ENCODE results near the gene SLC45A1.

The SLC45A1 gene

GRCh38 chr1:8352471-8352845 lies 34.5 kb downstream of the SLC45A1 start:
- no peak for DNase-seq (ENCODE audit: low read depth in 1 of 2, low spot score in 1 of 2)

GRCh38 chr1:8352886-8353785 lies 35.2 kb downstream of the SLC45A1 start:
- no peak for DNase-seq (ENCODE audit: low read depth in 1 of 2, low spot score in 1 of 2)

- DNase-seq (ENCODE audit: low read depth in 1 of 2, low spot score in 1 of 2) = no peak
These were observed 36.1 kb downstream of the SLC45A1 start for GRCh38 chr1:8354038-8354437.

- no peak for DNase-seq (ENCODE audit: low read depth in 1 of 2, low spot score in 1 of 2)
These were observed 37.7 kb downstream of the SLC45A1 start for GRCh38 chr1:8355439-8356255.

DNA sequence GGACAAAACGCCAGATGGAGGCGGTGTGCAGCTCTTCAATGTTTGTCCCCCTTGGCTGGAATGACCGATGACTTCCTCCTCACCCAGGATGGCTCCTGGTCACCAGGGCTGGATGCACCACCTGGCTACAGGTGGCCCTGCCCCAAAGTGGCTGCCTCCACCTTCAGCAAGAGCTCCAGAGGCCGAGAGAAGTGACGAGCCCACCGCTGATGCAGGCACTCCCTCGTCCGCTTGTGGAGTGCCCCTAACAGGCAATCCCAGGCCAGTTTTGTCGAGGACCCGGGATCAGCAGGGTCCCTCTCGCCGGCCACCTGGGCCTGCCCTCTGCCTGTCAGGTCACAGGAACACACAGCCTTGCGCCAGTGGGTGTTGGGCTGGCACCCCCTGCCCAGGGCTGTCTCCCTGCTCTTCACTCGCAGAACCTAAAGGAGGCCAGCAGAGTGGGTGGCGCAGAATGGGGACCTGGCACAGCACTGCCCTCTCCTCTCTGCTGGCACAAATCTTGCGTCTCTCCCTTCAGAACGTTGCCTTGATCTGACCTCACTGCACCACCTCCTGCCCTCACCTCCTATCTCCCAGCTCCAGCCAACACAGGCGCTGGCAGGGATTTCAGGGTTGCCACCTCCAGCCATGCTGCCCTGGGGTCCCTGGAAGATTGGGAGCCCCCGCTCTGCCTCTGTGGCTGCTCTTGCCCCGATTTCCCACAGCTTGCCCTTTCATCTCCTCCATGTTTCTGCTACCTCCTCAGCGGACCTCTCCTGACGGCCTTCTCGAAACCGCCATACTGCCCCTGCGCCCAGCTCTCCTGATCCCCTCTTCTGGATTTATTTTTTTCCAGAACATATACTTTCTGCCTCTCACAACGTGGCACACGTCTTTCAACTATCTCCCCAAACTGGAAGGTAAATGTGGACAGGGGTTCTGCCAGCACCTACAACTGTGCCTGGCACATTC lies 38.6 kb downstream of the SLC45A1 start:
- DNase-seq (ENCODE audit: low read depth in 1 of 2, low spot score in 1 of 2) = no peak

DNA sequence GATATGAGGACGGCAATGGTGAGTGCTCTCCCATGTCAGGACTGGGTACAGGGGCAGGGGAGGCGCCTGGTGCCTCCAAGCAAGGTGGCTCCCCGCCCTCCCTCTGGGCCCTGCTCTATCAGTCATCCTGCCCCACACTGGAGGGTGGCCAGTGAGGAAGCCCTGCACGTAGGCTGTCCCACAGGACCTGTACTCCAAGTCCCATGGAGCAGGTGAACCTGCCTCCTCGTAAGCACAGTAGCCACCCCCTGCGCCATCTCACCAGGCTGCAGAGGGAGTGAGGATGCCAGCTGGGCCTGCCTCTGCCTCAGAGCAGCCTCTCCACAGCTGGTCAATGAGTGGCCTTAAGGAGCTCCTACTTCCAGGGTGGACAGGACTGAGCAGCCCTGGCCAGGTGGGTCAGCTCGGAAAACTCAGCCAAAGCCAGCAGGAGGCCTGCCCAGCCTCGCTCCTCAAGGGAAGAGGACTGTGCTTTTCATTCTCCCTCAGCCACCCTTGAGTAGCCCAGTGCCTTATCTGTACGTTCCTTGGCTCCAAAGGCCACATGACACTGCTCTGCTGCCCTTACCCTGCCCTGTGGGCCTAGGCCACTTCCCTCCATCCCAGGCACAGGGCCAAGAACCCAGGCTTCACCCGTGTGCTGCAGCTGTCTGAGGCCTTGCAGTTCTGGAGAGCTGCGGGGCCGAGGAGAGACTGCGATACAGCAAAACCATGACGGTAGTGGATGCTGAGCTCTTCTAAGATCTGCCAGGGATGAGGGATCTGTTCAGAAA lies 39.6 kb downstream of the SLC45A1 start:
- DNase-seq (ENCODE audit: low read depth in 1 of 2, low spot score in 1 of 2) = no peak

- no peak for DNase-seq (ENCODE audit: low read depth in 1 of 2, low spot score in 1 of 2)
These were observed 40.5 kb downstream of the SLC45A1 start for GRCh38 chr1:8358241-8358896.

- DNase-seq (ENCODE audit: low read depth in 1 of 2, low spot score in 1 of 2) = no peak
These were observed 41.1 kb downstream of the SLC45A1 start for GRCh38 chr1:8358897-8359616.

DNA sequence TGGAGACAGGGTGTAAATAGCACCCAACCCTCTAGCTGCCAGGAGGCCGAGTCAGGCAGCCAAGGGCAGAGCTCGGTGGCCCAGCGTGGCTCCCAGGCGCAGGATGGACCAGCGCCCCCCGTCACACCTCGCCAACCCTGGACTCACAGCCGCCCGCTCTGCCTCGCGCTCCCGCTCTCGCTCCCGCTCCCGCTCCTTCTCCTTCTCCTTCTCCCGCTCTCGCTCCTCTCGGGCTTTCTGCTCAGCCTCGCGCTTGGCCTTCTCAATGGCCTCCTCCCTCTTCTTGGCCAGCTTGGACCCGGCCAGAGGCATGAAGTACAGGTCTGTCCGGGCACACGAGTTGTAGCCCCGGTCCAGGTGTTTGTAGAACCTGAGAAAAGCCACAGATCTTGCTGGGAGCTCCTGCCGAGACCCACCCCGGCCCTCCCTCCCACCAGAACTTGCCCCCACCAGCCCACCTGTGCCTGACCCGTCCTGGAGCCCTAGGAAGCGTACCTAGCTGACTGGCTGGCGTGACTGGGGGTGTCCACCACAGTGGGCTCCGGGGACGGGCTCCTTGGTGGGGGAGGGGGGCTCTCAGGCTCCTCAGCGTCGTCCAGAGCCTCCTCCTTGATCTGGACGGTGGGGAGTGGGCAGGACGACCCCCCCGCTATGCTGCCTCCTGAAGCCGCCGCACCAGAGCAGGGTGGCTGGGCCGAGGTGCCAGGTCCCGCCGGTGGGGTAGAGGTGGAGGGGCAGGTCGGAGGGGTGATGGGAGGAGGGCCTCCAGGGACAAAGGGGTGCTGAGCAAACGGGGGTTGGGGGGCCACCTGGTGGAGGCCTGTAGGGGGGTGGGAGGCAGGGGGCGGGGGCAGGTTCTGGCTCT lies 41.9 kb downstream of the SLC45A1 start:
- no peak for DNase-seq (ENCODE audit: low read depth in 1 of 2, low spot score in 1 of 2)

DNA sequence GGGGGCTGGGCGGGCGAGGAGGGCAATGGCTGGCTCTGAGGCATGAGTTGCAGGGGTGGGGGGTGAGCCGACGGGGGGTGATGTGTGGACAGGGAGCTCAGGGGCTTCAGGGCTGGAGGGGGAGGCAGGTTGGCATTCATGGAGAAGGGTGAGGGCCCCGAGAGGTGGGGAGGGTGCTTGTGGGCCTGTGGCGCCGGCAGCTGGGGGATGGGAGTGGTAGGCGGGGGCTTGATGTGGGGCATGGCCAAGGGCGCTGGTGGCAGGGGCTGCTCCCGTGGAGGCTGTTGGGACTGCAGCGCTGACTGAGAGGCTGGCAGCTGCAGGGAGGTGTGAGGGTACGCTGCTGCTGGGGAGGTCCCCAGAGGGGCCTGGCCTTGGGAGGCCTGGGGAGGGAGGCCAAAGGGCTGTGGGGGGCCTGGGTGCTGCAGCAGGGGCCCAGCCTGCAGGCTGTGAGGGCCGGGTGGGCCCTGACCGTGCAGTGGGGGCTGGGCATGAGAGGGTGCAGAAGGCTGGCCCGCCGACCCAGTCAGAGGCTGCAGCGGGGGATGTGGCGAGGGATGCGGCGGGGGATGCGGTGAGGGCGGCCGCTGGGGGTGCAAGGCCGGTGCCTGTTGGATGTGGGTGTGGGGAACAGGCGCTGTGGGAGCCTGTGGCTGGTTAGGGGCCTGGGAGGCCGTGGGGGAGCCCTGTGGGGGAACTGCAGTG lies 42.7 kb downstream of the SLC45A1 start:
- DNase-seq (ENCODE audit: low read depth in 1 of 2, low spot score in 1 of 2) = no peak

DNA sequence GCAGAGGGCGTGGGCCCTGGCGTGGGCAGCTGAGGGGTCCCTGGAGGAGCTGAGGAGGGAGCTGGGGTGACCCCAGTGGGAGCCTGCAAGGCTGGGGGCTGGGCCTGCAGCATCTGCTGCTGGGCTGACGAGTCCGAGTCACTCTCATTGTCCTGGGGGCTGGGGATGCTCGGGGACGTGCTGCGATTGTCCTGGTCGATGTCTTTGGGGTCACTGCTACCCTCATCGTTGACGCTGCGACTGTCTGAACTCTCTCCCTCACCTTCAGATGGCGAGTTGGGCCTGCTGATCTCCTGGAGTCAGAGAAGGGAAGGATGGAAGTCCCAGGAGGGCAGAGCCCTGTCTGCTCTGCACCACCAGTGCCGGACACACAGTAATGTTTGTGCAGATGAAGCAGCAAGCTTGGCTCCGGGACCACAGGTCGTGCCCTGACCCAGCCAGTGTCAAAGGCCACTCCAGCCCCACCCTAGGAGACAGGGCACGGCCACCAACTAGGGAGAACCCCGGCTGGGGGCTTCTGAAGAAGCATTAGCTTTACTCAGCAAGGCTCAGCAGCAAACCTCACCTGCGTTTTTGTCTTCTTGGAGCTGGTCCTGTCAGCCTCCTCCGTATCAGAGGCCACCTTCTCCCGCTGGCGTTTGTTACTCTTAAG lies 43.4 kb downstream of the SLC45A1 start:
- no peak for DNase-seq (ENCODE audit: low read depth in 1 of 2, low spot score in 1 of 2)

- no peak for DNase-seq (ENCODE audit: low read depth in 1 of 2, low spot score in 1 of 2)
These were observed 44.8 kb downstream of the SLC45A1 start for GRCh38 chr1:8362701-8363101.

DNA sequence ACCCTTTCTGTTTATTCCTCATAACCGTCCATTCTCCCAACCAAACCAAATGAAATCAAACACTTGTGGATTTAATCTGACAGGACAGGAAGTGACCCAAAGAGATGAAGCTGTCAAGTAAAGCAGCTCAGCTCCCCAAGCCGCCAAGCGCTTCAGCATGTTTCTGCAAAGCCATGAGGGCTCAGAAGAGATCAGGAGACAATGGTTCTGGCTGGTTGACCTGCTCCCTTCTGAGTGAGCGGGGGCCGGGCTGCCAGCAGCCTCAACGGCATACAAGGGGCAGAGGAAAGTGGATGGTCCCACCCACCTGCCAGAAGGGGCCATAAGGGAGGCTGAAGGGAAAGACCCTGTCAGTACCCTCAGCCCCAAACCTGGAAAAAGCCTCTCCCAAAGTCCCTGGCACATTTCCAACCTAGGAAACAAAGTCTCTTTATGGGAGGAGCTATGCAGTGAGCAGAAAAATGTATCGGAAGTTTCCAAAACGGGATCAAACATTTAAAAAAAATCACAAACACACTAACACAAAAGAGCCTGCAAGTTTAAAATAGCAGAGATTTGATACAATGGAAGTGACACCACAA lies 45.4 kb downstream of the SLC45A1 start:
- no peak for DNase-seq (ENCODE audit: low read depth in 1 of 2, low spot score in 1 of 2)

DNA sequence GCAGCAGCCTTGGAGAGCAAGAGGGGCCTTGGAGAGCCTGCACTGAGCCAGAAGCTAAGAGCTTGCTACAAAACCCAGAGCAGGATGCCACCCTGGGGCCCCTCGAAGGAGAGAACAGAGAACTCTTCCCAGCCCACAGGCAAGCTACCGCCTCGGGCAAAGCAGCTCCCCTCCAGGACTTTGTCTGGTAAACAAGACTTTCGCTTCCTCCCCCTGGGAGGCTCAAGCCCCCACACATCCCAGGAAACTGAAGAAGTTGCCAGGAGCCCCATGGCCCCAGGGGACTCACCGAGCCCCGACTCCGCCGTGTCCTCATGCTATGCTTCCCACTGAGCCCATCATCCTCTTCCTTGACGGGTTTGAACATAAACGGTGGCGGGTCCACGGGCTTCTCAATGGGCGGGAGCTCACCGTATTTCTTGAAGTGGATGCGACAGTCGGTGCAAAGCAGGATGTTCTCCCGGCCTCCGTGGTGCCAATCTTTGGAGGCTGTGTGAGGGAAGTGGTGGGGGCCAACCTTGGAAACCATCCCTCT lies 45.9 kb downstream of the SLC45A1 start:
- DNase-seq (ENCODE audit: low read depth in 1 of 2, low spot score in 1 of 2) = no peak

DNA sequence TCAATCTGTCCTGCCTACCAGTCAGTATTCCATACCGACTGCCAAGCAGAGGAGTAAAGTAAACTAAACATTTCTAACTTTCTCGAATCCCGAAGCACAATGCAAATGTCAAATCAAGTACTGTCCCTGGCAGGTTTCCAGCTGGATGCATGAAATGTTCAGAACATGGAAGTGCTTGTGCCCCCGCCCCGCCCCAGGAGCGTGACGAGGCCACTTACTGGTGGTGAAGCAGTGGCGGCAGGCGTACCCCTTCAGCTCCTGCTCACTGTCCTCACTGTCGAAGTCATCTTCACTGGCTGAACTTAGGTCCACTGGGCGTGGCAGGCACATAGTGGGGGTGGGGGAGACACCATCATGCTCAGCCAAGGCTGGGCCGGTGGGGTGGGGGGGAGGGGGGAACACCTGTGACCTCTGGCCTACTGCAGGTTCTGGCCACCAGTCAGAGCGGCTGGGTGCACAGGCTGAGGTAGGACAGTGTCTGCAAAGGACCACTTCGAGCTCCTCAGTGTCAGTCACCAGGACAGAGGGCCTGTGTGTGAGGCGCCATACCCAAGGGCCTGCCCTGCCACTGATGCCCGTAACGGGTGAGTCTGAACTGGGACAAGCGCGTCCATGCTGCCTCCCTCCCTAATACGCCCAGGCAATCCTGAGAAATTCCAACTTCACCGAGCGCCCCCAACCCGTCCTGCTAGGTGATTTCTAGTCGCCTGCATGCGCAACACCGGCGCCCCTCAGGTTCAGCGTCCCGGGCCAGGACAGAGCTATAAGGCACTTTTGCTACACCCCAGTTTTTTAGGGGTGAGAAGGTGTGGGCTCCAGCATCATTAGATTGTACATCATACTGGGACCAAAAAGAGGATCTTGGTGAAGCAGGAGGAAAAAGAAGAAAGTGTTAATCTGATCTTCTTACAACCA lies 46.9 kb downstream of the SLC45A1 start:
- DNase-seq (ENCODE audit: low read depth in 1 of 2, low spot score in 1 of 2) = no peak
